ENCODE results near the gene NTRK2. TPM values are rescaled to one million over a fixed set of nuclear protein-coding genes. Genes with fewer than 3 reads are reported as not detected.

Gene NTRK2
- total RNA-seq, 2 experiments from 2014 or later = 0.17 to 0.25 TPM

DNA sequence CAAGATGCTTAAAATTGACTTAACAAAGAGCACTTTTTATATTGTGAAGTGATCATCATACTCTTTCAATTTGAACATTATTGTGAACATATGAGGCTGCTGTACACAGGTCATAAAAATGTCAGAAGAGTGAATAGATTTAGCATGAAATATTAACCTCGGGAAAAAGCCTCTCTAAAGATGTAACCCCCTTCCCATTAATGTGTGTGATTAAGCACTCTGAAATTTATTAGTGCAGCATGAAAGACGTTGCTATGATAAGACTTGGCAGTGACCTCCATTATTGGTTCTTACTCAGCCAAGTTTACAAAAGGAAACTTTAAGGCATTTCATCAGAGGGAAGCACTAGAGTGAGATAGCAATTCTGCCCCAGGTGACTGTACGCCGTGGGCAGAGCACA lies 326.5 kb downstream of the NTRK2 start:
- POLR2A ChIA-PET = no interaction called here
- CTCF ChIA-PET = no interaction called here

DNA sequence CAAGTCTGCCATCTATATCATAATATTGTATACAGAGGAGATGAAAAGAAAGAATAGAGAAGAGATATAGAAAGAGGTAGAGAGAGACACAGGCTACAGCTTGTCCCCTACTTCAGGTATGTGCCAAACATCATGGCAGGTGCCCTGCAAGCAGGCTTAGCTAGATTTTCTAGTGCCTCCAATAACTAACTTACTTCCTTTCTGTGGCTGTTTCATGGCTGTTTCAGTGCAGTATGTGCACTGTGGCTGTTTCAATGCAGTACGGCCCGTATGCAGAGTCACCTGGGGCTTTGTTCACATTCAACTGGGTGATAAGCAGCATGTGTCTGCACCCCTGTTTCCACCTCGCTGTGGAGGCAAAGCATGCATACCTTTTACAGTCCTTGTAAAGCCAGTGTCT lies 327.2 kb downstream of the NTRK2 start:
- POLR2A ChIA-PET = no interaction called here
- CTCF ChIA-PET = no interaction called here

DNA sequence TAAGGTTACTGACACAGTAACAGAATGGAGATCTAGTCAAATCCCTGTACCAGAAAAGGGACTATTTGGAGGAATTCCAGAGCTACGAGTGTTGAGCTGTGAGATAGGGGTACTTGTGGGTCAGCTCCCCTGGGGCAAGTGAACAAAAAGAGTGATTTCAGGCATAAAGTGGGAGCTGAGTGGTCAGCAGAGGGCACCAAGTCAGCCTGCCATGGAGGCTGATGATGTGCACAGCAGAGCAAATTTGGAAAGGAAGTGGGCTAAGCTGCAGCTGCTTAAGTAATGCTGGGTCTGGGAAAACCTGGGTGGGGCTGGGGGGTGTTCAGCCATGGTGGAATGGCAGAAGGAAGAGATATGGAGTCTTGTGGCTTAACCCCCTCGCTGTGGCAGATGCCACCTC lies 327.9 kb downstream of the NTRK2 start:
- CTCF ChIA-PET = no interaction called here
- POLR2A ChIA-PET = no interaction called here

DNA sequence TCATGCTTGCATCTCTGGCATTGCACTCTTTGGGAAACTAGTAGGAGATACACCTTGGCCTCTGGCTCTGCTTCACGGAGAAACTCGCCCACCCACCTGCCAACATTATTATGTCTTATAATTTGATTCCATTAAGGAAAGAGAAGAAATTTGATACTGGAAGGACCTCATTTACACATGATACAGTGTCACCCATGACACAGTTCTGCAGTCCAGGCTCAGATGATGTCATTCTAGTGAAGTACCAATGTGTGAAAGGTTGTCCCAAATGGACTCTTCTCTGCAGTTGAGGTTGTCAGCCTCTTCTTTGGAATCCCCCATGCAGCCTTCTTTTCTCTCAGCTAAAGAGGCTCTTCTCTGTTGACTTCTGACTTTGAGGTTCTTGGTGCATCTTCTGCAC lies 329.1 kb downstream of the NTRK2 start:
- CTCF ChIA-PET = no interaction called here
- POLR2A ChIA-PET = no interaction called here

DNA sequence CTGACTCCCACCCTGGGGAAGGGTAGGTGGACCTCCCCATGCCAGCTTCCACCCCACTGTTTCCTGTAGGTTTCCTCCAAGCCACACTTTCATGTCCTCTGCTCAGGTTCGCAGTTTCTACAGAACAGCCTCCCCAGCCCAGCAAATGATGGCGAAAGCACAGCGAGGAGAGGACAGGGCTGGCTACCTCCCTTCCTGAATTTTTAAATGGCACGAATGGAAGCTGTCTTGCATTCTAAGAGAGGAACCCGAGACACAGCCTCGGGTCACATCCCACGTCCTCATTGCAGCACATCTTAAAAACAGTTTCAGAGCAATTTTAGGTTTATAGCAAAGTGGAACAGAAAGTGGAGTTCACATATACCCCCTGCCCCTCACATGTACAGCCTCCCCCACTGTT lies 330.3 kb downstream of the NTRK2 start:
- POLR2A ChIA-PET = no interaction called here
- CTCF ChIA-PET = interaction anchor here (0.5 kb wide), 1 partner anchor 1877 kb away, joined by 5 read pairs; no protein-coding TSS in a partner anchor

DNA sequence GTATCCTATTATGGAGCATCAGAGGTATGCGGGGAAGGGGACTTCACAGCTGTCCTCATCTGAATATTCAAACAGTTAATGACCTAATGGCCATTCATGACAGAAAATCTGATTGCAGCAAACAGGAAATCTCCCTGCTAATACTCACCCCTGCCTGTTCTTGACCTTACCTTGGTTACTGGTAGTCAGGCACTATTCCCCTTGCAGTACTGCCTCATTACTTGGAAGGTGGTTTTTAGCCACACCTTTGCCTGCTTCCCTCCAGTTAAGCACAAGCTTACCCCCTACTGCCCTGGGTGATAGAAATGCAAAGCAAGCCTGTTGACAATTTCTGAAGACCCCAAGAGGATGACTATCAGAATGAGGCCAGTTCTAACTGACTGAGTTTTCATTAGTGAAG lies 332.4 kb downstream of the NTRK2 start:
- ChIA-PET CTCF (no interaction called here), POLR2A (no interaction called here)

DNA sequence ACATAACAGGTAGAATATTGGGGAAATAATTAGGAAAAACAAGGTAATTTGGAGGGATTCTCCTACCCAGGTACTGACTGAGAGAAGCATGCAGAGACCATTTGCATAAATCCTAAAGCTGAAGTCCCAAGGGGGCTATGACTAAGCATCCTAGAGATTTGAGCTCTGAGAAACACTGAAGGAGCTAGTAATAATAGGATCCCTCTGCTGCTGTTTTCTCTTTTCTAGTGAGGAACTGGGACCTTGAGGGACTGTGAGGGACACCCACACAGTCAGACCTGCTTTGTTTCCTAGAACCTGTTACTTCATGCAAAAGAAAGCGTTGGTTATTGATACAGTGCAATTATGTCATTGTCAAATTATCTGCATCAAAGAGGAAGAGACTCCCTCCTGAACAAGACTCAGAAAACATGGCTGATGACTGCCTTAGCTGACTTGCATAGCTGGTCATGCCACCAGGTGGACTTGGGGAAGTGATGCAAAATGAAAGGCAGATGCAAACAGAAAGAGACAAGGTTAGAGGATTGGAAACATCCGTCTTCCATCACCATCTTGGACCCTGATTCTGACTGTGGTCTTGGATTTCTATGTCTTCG lies 335.4 kb downstream of the NTRK2 start:
- POLR2A ChIA-PET = no interaction called here
- CTCF ChIA-PET = no interaction called here

DNA sequence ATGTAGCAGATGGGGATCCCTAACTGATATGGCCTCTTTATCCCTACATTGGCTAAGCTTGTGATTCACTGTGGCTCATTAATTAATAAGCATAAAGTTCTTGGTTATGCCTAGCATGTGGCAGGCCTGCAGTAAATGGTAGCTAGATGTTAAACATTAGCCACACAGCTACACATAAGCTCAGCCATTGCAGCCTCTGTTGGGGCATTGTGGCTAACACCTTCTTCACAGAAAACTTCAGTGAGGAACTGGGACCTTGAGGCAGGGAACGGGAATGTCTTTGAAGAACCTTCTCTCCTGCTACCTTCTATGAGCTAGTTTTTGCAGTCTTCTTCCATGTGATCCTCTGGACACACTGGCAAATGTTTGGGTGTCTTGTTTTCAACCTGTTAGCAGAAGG lies 338.2 kb downstream of the NTRK2 start:
- CTCF ChIA-PET = no interaction called here
- POLR2A ChIA-PET = no interaction called here

DNA sequence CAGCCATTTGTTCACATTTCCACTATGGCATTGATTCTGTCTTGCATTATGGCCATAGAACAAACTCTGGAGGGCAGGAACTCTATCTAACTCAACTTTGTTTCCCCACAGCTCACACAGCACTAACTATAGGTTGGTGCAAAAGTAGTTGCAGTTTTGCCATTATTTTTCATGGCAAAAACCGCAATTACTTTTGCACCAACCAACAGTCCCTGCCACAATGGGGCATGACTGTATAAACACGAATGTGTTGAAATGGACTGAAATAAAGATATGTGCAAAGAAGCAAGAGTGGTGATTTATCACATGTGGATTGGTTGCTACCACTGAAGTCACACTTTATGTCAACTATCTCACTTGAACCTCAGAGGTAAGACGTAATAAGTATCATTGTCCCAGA lies 338.7 kb downstream of the NTRK2 start:
- CTCF ChIA-PET = no interaction called here
- POLR2A ChIA-PET = no interaction called here

DNA sequence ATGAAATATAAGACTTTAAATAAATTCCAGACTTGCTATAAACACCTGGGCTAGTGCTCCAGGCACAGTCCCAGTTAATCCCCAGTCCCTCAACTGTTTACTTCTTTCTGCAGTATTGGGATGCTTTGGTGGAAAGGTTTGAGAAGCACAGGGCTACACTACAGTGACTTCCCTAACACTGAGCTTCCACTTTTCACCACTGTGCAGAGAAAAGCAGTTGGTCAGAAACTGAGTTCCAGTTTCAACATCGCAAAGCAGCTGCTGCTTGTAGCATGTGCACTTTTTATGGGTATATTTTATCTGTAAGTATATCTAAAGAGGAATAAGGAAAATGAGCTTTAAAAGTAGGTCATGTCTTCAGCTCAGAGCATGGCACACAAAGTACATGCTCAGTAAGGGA lies 339.7 kb downstream of the NTRK2 start:
- POLR2A ChIA-PET = no interaction called here
- CTCF ChIA-PET = no interaction called here

DNA sequence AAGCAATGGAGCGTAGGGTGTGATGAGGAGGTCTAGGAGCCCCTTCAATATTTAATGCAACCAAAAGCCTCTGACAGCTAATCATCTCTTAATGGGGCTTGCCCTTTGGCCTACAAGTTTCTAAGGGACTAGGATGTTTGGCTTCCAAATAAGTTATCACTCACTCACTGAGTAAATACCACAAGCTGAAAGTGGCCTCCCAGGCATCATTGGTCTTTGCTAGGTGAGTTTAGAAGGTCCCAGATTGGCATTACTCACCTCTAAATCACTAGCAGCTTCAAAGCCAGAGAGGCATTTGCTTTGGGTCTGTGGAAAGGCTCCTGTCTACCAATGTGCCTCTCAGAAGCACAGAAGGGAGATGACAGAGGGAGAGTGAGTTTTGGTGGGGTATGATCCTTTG lies 344.2 kb downstream of the NTRK2 start:
- POLR2A ChIA-PET = no interaction called here
- CTCF ChIA-PET = no interaction called here

DNA sequence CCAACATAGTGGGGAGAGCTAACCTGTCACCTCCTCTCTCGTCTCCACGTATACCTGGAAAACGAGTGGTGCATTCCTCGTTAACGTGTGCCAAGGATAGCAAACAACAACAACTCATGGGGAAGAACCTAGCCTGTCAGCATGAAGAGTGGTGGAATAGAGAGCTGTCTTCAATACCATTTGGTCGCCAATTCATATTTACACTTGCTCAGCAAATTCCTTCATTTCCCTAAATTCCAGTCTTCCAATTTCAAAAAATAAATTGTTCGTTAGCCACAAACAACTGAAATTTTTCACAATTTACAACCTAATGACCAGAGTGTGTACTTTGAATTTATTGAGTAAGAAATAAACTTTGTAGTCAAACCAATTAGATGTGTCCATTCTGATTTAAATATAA lies 344.8 kb downstream of the NTRK2 start:
- CTCF ChIA-PET = no interaction called here

DNA sequence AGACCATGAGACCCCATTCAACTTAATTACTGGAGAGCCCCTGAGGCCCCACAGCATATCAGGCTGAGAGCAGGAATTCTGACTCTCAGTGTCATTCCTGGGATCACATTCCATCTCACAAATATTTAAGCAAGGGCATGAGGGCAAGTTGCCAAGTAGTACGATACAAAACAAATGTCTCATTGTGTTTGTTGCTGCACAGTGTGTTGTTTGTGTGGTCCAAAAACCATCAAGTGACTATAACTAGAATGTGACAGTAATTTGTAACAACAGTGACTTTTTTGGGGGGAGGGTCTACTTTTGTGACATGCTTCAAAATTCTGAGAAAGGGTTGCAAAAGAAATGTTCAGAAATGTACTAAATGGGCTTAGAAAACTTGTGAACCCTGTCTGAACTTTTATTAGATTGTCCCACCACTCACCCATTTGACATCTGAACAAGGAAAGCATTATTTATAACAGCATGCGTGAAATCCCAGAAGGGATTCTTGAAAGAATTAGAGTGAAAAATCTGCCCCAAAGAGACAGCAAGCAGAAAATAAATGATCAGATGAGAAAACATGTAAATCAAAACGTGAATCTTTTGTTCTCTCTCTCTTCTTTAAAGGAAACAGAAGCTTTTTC lies 347.0 kb downstream of the NTRK2 start:
- ChIA-PET CTCF (no interaction called here), POLR2A (no interaction called here)

More for the DNA sequence above, 344.8 kb downstream of the NTRK2 start:
- POLR2A ChIA-PET = no interaction called here

DNA sequence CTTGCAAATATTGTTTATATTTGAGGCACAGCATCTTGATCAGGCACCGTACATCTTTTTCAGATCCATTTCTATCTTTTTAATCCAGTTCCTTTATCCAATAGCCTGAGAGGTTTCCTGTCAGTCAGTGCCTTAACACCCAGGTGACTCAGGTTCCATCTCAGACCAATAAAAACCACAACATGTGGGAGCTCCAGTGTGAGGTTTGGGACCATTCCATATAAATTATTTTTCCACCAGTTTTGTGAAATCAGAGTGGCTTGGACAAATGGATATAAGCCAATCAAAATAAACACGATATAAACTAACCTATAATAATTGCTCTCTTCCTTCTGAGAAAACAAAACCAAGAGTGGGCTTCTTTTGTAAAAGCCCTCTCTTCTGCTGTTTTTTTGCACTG lies 351.3 kb downstream of the NTRK2 start:
- POLR2A ChIA-PET = no interaction called here
- CTCF ChIA-PET = no interaction called here

DNA sequence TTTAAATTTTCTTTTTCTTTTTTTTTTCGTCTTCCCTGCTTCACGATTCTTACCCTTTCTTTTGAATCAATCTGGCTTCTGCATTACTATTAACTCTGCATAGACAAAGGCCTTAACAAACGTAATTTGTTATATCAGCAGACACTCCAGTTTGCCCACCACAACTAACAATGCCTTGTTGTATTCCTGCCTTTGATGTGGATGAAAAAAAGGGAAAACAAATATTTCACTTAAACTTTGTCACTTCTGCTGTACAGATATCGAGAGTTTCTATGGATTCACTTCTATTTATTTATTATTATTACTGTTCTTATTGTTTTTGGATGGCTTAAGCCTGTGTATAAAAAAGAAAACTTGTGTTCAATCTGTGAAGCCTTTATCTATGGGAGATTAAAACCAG lies 352.2 kb downstream of the NTRK2 start:
- CTCF ChIA-PET = no interaction called here
- POLR2A ChIA-PET = no interaction called here

DNA sequence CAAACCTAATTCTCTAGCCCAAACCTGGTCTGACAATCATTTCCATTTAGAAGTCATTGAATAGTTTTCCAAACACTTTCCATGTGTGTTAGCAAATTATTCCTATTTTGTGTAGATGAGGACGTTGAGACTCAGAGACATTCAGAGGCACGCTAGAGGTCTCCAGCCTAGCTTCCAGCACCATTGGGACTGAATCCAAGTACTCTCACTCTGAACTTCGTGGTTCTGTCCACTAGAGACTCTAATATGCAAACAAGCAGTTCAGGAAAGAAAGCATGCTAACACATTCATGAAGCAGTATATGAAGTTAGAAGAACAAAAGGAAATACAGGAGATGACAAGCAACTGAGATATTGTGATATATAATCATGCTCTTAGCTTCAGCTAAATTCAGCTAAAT lies 354.8 kb downstream of the NTRK2 start:
- POLR2A ChIA-PET = no interaction called here
- CTCF ChIA-PET = no interaction called here

DNA sequence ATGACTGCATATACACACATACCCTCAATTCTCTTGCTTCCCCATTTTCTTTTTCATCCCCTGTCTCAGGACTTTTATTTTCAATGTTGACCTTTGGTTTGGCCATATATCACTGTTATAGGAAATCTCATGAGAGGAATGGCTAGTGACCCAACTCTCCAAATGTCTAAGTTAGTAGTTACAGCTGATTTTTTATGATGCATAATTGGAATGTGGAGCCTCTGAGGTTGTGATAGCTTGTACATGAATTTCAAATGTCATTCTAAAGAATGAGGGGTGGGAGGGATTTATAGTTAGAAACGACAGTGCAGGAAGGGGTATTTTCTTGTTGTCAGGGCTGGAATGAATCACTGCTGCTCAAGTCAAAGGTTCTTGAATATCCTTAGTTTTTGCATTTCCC lies 356.1 kb downstream of the NTRK2 start:
- POLR2A ChIA-PET = no interaction called here
- CTCF ChIA-PET = no interaction called here

DNA sequence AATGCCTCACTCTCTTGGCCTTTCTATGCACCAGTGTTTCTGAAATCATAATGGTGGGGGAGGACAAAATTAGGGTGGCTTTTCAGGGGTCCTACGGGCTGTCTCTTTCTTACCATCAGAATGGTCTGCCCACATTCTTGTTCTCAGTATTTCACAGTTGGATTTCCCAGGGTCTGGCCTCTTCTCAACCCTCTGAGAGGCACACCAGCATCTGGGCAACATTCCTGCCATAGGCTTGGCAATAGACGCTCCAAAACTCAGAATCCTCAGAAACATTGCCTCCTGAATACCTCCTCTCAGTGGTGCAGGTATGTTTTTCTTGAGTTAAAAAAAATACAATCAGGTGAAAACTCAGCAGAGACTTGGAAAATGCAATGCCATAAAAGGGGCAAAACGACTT lies 358.3 kb downstream of the NTRK2 start:
- ChIA-PET CTCF (no interaction called here), POLR2A (no interaction called here)

DNA sequence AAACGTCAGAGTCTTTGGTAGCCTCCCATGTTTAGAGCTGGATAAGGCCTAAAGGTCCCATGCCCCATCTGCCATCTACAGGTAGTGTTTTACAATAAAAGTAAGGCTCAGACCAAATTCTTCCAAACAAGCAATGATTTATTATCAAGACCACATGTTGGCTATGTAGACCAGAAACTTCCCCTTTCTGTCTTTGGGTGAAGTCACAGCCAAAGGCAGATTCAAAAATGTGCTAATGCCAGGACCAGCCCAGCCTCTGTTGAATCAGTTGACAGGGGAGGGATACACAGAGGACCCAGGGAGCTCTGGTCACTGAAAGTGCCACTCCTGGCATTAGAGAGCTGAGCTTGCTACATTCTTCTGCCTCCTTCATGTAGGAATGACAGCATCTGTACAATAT lies 360.8 kb downstream of the NTRK2 start:
- ChIA-PET CTCF (no interaction called here), POLR2A (no interaction called here)

DNA sequence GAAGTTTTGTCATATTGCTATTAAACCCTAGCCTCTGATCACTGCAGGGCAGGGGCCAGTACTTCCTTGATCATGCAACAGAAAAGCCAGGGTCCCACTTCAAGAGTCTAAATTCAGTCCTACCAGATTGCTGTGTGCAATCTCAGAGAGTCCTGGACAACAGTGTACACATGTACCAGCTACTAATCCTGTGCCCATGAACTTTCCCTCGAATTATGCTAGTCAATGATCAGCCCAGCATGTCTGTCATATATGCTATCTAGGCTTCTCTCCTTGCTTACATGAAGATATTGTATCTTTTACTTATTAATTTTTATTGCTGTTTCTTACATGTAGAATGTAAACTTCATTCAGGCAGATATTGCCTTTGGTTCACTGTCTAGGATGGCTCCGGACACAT lies 367.0 kb downstream of the NTRK2 start:
- CTCF ChIA-PET = no interaction called here

DNA sequence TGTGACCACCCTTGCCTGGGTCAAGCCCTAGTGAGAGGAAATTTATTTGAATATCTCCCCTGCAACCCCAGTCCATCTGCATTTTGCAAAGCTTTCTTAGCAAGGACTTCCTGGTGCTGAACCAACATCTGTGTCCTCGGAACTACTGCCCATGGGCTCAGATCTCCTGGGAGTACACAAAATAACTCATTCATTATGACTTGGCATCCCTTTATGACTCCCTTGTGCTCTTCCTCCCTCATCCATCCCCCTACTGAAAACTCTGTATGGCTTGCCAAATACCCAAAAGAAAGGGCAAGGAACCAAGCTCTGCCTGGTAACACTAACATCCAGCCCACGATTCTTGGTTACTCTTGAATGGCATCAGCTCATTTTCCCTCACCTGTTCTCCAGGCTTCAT lies 368.5 kb downstream of the NTRK2 start:
- ChIA-PET POLR2A (no interaction called here), CTCF (no interaction called here)

More for the DNA sequence above, 367.0 kb downstream of the NTRK2 start:
- POLR2A ChIA-PET = no interaction called here

DNA sequence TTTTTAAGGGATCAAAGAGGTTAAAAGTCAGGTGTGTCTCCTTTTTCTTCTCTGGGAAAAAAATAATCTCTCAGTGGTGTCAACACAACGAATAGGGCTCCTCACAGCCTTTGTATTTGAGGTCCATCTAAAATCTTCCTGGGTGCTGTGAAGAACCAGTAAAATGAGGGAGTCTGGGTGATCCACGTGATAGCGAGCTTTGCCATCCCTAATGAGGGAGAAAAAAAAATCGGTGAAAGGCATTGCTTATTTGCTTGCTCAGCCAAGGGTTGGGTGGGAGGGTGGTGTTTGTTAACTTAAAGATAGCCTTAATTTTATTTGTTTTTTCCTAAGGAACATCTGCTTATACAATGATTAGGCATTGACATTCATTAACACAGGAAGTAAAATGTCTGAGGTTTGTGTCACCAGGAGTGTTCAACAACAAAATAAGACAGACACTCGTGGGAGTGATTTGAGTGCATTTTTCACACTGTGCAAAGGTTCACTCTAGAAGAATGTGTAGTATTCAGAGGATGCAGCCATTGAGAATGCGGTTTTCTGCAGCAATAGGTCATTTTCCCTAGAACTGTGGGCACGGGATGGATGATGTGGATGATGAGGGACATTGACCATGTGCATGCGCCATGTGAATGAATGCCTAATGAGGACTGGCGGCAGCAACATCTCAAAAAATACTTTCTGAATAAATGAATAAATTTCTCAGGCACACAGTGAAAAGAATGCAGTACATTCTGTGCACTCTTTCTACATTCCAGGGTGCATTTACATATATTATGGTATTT lies 369.5 kb downstream of the NTRK2 start:
- ChIA-PET POLR2A (no interaction called here), CTCF (no interaction called here)
